ENCODE data around the gene PITPNM2. TPM values are rescaled to one million over a fixed set of nuclear protein-coding genes. Genes with fewer than 3 reads are reported as not detected.

Gene PITPNM2
- total RNA-seq: 8.8 and 12.1 TPM in 2 replicates

- peak; percentile 77 for DNase-seq
Observed at GRCh38 chr12:123150744-123151456, at the start of gene PITPNM2. Gene PITPNM2, minus strand, starts transcription at chr12:123151090. Its CDS starts 116,500 bp downstream, at chr12:123034590.

GRCh38 chr12:123200414-123200813 is 49.5 kb upstream of the PITPNM2 start:
- DNase-seq: no peak

- no peak for DNase-seq
Observed at GRCh38 chr12:123199936-123200335, 49.0 kb upstream of the PITPNM2 start.

GRCh38 chr12:123187637-123188036 is 36.7 kb upstream of the PITPNM2 start:
- no peak for DNase-seq

GRCh38 chr12:123180171-123180570 is 29.3 kb upstream of the PITPNM2 start:
- no peak for DNase-seq

GRCh38 chr12:123171967-123172366 is 21.1 kb upstream of the PITPNM2 start:
- no peak for DNase-seq

- DNase-seq: no peak
Observed at GRCh38 chr12:123167329-123167728, 16.4 kb upstream of the PITPNM2 start.

- DNase-seq: no peak
Observed at GRCh38 chr12:123165537-123165936, 14.6 kb upstream of the PITPNM2 start.

GRCh38 chr12:123164710-123165261 is 13.9 kb upstream of the PITPNM2 start:
- DNase-seq: no peak

GRCh38 chr12:123164222-123164621 is 13.3 kb upstream of the PITPNM2 start:
- no peak for DNase-seq

GRCh38 chr12:123163227-123163626 is 12.3 kb upstream of the PITPNM2 start:
- DNase-seq: no peak

- no peak for DNase-seq
Observed at GRCh38 chr12:123160801-123161487, 10.1 kb upstream of the PITPNM2 start.

- no peak for DNase-seq
Observed at GRCh38 chr12:123153906-123154305, 3.0 kb upstream of the PITPNM2 start.

GRCh38 chr12:123152833-123153232 is 1.9 kb upstream of the PITPNM2 start:
- no peak for DNase-seq

- DNase-seq: no peak
Observed at GRCh38 chr12:123151457-123152454, 866 bp upstream of the PITPNM2 start.

- DNase-seq: peak; percentile 39
Observed at GRCh38 chr12:123150275-123150743, 581 bp downstream of the PITPNM2 start.

- DNase-seq: peak; percentile 33
Observed at GRCh38 chr12:123149501-123150274, 1.2 kb downstream of the PITPNM2 start.

GRCh38 chr12:123149088-123149487 is 1.8 kb downstream of the PITPNM2 start:
- peak; percentile 34 for DNase-seq

- no peak for DNase-seq
Observed at GRCh38 chr12:123148655-123149054, 2.2 kb downstream of the PITPNM2 start.

GRCh38 chr12:123148223-123148622 is 2.7 kb downstream of the PITPNM2 start:
- no peak for DNase-seq

- no peak for DNase-seq
Observed at GRCh38 chr12:123145211-123145610, 5.7 kb downstream of the PITPNM2 start.

All from dermis blood vessel endothelial cell (primary cell).